Esophagus squamous epithelium (tissue), 4 donors: ENCODE measurements around the gene MPP3.

Experiments used
- CTCF ChIP-seq, 6 experiments: fragments of 450-650 bp in 4 of 6; fragments of 200-600 bp in 2 of 6; sonication (generic) in 2 of 6; IDR thresholded peaks; one replicate each; pipeline ENCODE4 v1.5.1; 2016 to 2019; ENCODE audit warnings: antibody characterized with exemption in 6 of 6, mild to moderate bottlenecking in 4 of 6, moderate library complexity in 4 of 6
- POLR2A ChIP-seq, 4 donors: fragments of 450-650 bp; IDR thresholded peaks; one replicate each; pipeline ENCODE4 v1.6.1; 2017; ENCODE audit warnings: antibody characterized with exemption in 4 of 4, mild to moderate bottlenecking in 4 of 4, moderate library complexity in 3 of 4

DNA sequence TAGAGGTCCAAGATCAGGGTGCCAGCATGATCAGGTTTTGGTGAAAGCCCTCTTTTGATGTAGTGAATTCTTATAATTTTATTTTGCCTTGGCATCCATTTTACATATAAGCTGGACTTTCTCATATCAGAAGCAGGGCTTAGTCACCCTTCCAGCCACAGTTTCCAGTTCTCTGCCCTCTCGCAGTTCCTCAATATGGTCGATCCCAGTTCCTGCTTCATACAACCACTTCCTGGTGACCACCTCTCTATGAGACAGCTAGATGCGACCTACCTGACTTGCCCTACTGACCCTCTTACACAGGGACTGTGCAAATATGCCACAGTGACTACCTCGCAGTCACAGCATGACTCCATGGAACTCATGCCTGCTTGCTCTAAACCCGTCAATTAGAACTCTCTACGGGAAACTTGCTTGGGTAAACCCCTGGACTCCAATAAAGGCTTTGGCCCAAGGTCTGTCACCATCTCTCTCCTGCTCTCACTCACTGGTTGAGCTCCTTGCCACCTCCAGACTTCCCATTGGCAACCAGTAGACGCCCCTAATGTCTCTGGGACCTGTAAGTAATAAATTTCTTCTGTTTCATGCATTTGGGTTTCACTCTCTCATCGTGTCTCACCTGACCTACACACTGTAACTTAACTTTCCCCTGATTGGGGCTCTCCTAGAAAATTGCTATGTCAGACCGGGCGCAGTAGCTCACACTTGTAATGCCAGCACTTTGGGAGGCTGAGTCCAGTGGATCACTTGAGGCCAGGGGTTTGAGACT lies 35.5 kb upstream of the MPP3 start:
- no peak for TF ChIP-seq CTCF (IDR thresholded peaks at IDR 0.05)
- TF ChIP-seq POLR2A (IDR thresholded peaks at IDR 0.05): no peak
